HEK293 (cell line): ENCODE measurements around the gene CEP89.

Source experiments
- CTCF ChIA-PET: fragments of 350-600 bp; formaldehyde crosslinking; extraction: SDS; loops from one replicate; lab custom pipeline; 2021; ENCODE audit warnings: antibody characterized with exemption; lab: Yijun Ruan, JAX
- POLR2A ChIA-PET: fragments of 300-600 bp; formaldehyde crosslinking; extraction: SDS; loops from one replicate; lab custom pipeline; 2020; ENCODE audit warnings: antibody characterized with exemption, inconsistent platforms; lab: Yijun Ruan, JAX
- H3K27ac ChIP-seq: fragments of 200-500 bp; sonication (Bioruptor generic); 2 replicates; pipeline ENCODE4 v1.5.1; 2014; ENCODE audit warnings: low read depth, low read length, control low read depth, inconsistent platforms; ENCODE audit errors: extremely low read depth
- H3K36me3 ChIP-seq, 2 experiments: fragments of 200-500 bp in 1 of 2; sonication (Bioruptor generic) in 1 of 2; 1 replicate in 1 of 2; 2 replicates in 1 of 2; pipeline ENCODE4 v1.5.1; 2014 to 2017; ENCODE audit warnings: inconsistent platforms in 2 of 2, low read length in 2 of 2; ENCODE audit not compliant: control insufficient read depth in 2 of 2, insufficient read depth in 1 of 2
- H3K4me1 ChIP-seq: fragments of 200-500 bp; sonication (Bioruptor generic); 2 replicates; pipeline ENCODE4 v1.5.1; 2014; ENCODE audit warnings: mild to moderate bottlenecking, low read length, inconsistent platforms; ENCODE audit not compliant: control insufficient read depth, insufficient read depth
- H3K4me3 ChIP-seq: 2 replicates; pipeline ENCODE4 v1.5.1; 2011; ENCODE audit warnings: low read depth, mild to moderate bottlenecking, control low read depth, low read length, moderate library complexity
- H3K9me3 ChIP-seq: fragments of 200-500 bp; sonication (Bioruptor generic); 2 replicates; pipeline ENCODE4 v1.5.1; 2014; ENCODE audit warnings: low read depth, low read length, inconsistent platforms; ENCODE audit not compliant: control insufficient read depth, insufficient read depth
- GFI1B ChIP-seq: fragments of 450-650 bp; formaldehyde crosslinking; IDR thresholded peaks from 2 replicates; pipeline ENCODE4 v1.5.1; 2016; ENCODE audit warnings: missing biosample characterization, missing genetic modification characterization
- GLI2 ChIP-seq: fragments of 450-650 bp; formaldehyde crosslinking; IDR thresholded peaks from 2 replicates; pipeline ENCODE4; 2017; ENCODE audit warnings: missing biosample characterization, missing genetic modification characterization, low read depth, borderline replicate concordance
- KLF9 ChIP-seq: fragments of 450-650 bp; formaldehyde crosslinking; IDR thresholded peaks from 2 replicates; pipeline ENCODE4 v1.5.1; 2016; ENCODE audit warnings: missing biosample characterization, missing genetic modification characterization, low read depth
- SP3 ChIP-seq: fragments of 450-650 bp; formaldehyde crosslinking; IDR thresholded peaks from 2 replicates; pipeline ENCODE4 v1.5.1; 2016; ENCODE audit warnings: missing biosample characterization, missing genetic modification characterization
- ZBTB17 ChIP-seq: fragments of 450-650 bp; formaldehyde crosslinking; IDR thresholded peaks from 2 replicates; pipeline ENCODE4 v1.5.1; 2016; ENCODE audit warnings: missing biosample characterization, missing genetic modification characterization
- ZFP69B ChIP-seq: fragments of 450-650 bp; formaldehyde crosslinking; IDR thresholded peaks from 2 replicates; pipeline ENCODE4 v1.5.1; 2016; ENCODE audit warnings: missing biosample characterization, missing genetic modification characterization
- ZNF112 ChIP-seq: fragments of 450-650 bp; formaldehyde crosslinking; IDR thresholded peaks from 2 replicates; pipeline ENCODE4 v1.5.0; 2017; ENCODE audit warnings: missing biosample characterization, missing genetic modification characterization
- ZNF350 ChIP-seq: fragments of 450-650 bp; formaldehyde crosslinking; IDR thresholded peaks from 2 replicates; pipeline ENCODE4 v1.5.0; 2017; ENCODE audit warnings: missing biosample characterization, mild to moderate bottlenecking, missing genetic modification characterization
- ZNF529 ChIP-seq: fragments of 450-650 bp; formaldehyde crosslinking; IDR thresholded peaks from 2 replicates; pipeline ENCODE4 v1.5.1; 2017; ENCODE audit warnings: missing genetic modification characterization, missing biosample characterization; ENCODE audit not compliant: insufficient replicate concordance
- ZNF549 ChIP-seq: fragments of 450-650 bp; IDR thresholded peaks from 2 replicates; pipeline ENCODE4 v1.5.1; 2018; ENCODE audit warnings: missing biosample characterization, missing genetic modification characterization, mild to moderate bottlenecking, inconsistent platforms, moderate library complexity
- ZNF621 ChIP-seq: fragments of 450-650 bp; formaldehyde crosslinking; IDR thresholded peaks from 2 replicates; pipeline ENCODE4 v1.5.1; 2017; ENCODE audit warnings: missing biosample characterization, missing genetic modification characterization
- ZNF658 ChIP-seq: fragments of 450-650 bp; formaldehyde crosslinking; IDR thresholded peaks from 2 replicates; pipeline ENCODE4; 2016; ENCODE audit warnings: missing biosample characterization, missing genetic modification characterization
- ZNF701 ChIP-seq: fragments of 450-650 bp; formaldehyde crosslinking; IDR thresholded peaks from 2 replicates; pipeline ENCODE4 v1.5.1; 2016; ENCODE audit warnings: missing biosample characterization, missing genetic modification characterization
- ZNF837 ChIP-seq: fragments of 450-650 bp; formaldehyde crosslinking; IDR thresholded peaks from 2 replicates; pipeline ENCODE4 v1.5.1; 2016; ENCODE audit warnings: missing biosample characterization, missing genetic modification characterization
- ZSCAN16 ChIP-seq: fragments of 450-650 bp; formaldehyde crosslinking; IDR thresholded peaks from 2 replicates; pipeline ENCODE4 v1.5.1; 2016; ENCODE audit warnings: missing biosample characterization, missing genetic modification characterization
- TF ChIP-seq, protein P1 (sequence below): fragments of 450-650 bp; formaldehyde crosslinking; IDR thresholded peaks from 2 replicates; pipeline ENCODE4 v1.5.1; 2016; ENCODE audit warnings: missing biosample characterization, missing genetic modification characterization
- TF ChIP-seq, protein P2 (sequence below): fragments of 450-650 bp; IDR thresholded peaks from 2 replicates; pipeline ENCODE4 v1.5.1; 2018; ENCODE audit warnings: missing biosample characterization, missing genetic modification characterization
- TF ChIP-seq, protein P3 (sequence below): fragments of 450-650 bp; formaldehyde crosslinking; IDR thresholded peaks from 2 replicates; pipeline ENCODE4 v1.5.1; 2016; ENCODE audit warnings: missing biosample characterization, missing genetic modification characterization, low read depth
- TF ChIP-seq, protein P4 (sequence below): fragments of 450-650 bp; formaldehyde crosslinking; IDR thresholded peaks from 2 replicates; pipeline ENCODE4 v1.5.1; 2016; ENCODE audit warnings: missing biosample characterization, missing genetic modification characterization, low read depth
- TF ChIP-seq, protein P5 (sequence below): fragments of 450-650 bp; formaldehyde crosslinking; IDR thresholded peaks from 2 replicates; pipeline ENCODE4 v1.5.1; 2017; ENCODE audit warnings: missing biosample characterization, missing genetic modification characterization

CEP89 gene

DNA sequence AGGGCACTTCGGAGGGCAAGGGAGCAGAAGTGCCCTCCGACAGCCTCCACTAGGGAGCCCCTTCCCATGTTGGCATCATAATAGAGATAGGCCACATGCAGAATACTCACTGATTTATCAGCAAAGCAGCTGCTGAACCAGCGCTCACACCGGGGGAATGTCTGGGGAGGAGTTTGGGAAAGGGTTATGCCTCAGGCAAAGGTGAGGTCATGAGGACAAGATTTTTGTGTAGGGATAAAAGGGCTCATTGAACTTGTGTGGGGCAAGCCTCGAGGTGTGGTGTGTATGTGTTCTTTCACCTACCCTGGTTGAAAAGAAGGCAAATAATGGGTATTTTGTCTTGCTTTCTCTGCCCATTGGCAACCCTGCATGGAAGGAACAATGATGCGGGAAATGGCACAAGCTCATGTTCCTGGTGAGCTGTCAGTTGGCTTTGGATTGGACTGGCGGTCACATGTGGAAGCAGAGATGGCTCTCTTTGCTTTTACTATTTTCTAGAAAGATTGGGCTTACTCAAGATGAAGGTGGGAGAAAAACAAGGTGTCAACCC is 63.0 kb downstream of the CEP89 start:
- CTCF ChIA-PET = interaction anchor here (0.6 to 1.1 kb wide), 2 partner anchors 8 to 10 kb away, joined by 3 read pairs; no protein-coding TSS in a partner anchor
- Histone ChIP-seq H3K27ac (no peak overlapping the region), H3K9me3 (peaks cover 6% of the 10 kb centered on the region), H3K4me3 (no peak overlapping the region), H3K4me1 (no peaks in the 10 kb centered on the region), H3K36me3 (peaks cover 18 to 59% of the 10 kb centered on the region in 2 experiments)
- POLR2A ChIA-PET = no interaction called here
- TF ChIP-seq, protein P1, sequence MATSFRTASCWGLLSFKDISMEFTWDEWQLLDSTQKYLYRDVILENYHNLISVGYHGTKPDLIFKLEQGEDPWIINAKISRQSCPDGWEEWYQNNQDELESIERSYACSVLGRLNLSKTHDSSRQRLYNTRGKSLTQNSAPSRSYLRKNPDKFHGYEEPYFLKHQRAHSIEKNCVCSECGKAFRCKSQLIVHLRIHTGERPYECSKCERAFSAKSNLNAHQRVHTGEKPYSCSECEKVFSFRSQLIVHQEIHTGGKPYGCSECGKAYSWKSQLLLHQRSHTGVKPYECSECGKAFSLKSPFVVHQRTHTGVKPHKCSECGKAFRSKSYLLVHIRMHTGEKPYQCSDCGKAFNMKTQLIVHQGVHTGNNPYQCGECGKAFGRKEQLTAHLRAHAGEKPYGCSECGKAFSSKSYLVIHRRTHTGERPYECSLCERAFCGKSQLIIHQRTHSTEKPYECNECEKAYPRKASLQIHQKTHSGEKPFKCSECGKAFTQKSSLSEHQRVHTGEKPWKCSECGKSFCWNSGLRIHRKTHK (tag by site-specific recombination) = no peak
- TF ChIP-seq ZSCAN16 (tag by site-specific recombination) (no peak), ZNF621 (tag by site-specific recombination) (no peak), ZBTB17 (tag by site-specific recombination) (no peak), KLF9 (tag by site-specific recombination) (no peak), GLI2 (tag by site-specific recombination) (no peak), SP3 (tag by site-specific recombination) (no peak), ZNF112 (tag by site-specific recombination) (no peak), ZNF837 (tag by site-specific recombination) (no peak), ZNF658 (tag by site-specific recombination) (no peak), ZNF350 (tag by site-specific recombination) (no peak), ZNF529 (no peak), ZNF701 (tag by site-specific recombination) (no peak), ZFP69B (no peak), GFI1B (no peak), ZNF549 (no peak)
- TF ChIP-seq, protein P2, sequence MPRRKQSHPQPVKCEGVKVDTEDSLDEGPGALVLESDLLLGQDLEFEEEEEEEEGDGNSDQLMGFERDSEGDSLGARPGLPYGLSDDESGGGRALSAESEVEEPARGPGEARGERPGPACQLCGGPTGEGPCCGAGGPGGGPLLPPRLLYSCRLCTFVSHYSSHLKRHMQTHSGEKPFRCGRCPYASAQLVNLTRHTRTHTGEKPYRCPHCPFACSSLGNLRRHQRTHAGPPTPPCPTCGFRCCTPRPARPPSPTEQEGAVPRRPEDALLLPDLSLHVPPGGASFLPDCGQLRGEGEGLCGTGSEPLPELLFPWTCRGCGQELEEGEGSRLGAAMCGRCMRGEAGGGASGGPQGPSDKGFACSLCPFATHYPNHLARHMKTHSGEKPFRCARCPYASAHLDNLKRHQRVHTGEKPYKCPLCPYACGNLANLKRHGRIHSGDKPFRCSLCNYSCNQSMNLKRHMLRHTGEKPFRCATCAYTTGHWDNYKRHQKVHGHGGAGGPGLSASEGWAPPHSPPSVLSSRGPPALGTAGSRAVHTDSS (tag by site-specific recombination) = no peak
- TF ChIP-seq, protein P3, sequence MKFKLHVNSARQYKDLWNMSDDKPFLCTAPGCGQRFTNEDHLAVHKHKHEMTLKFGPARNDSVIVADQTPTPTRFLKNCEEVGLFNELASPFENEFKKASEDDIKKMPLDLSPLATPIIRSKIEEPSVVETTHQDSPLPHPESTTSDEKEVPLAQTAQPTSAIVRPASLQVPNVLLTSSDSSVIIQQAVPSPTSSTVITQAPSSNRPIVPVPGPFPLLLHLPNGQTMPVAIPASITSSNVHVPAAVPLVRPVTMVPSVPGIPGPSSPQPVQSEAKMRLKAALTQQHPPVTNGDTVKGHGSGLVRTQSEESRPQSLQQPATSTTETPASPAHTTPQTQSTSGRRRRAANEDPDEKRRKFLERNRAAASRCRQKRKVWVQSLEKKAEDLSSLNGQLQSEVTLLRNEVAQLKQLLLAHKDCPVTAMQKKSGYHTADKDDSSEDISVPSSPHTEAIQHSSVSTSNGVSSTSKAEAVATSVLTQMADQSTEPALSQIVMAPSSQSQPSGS (tag by site-specific recombination) = no peak
- TF ChIP-seq, protein P4, sequence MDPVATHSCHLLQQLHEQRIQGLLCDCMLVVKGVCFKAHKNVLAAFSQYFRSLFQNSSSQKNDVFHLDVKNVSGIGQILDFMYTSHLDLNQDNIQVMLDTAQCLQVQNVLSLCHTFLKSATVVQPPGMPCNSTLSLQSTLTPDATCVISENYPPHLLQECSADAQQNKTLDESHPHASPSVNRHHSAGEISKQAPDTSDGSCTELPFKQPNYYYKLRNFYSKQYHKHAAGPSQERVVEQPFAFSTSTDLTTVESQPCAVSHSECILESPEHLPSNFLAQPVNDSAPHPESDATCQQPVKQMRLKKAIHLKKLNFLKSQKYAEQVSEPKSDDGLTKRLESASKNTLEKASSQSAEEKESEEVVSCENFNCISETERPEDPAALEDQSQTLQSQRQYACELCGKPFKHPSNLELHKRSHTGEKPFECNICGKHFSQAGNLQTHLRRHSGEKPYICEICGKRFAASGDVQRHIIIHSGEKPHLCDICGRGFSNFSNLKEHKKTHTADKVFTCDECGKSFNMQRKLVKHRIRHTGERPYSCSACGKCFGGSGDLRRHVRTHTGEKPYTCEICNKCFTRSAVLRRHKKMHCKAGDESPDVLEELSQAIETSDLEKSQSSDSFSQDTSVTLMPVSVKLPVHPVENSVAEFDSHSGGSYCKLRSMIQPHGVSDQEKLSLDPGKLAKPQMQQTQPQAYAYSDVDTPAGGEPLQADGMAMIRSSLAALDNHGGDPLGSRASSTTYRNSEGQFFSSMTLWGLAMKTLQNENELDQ = no peak
- TF ChIP-seq, protein P5, sequence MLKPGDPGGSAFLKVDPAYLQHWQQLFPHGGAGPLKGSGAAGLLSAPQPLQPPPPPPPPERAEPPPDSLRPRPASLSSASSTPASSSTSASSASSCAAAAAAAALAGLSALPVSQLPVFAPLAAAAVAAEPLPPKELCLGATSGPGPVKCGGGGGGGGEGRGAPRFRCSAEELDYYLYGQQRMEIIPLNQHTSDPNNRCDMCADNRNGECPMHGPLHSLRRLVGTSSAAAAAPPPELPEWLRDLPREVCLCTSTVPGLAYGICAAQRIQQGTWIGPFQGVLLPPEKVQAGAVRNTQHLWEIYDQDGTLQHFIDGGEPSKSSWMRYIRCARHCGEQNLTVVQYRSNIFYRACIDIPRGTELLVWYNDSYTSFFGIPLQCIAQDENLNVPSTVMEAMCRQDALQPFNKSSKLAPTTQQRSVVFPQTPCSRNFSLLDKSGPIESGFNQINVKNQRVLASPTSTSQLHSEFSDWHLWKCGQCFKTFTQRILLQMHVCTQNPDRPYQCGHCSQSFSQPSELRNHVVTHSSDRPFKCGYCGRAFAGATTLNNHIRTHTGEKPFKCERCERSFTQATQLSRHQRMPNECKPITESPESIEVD (tag by site-specific recombination) = no peak
